Right kidney (tissue), 9 donors: ENCODE measurements around the gene CENPT.

ENCODE experiments used
- DNase-seq: peaks from one replicate; pipeline ENCODE4 v3.0.0-alpha.2; 2016
- long read RNA-seq, 8 donors: transcript quantifications; one replicate each; lab custom pipeline, GENCODE V29; 2026

The CENPT gene, protein sequence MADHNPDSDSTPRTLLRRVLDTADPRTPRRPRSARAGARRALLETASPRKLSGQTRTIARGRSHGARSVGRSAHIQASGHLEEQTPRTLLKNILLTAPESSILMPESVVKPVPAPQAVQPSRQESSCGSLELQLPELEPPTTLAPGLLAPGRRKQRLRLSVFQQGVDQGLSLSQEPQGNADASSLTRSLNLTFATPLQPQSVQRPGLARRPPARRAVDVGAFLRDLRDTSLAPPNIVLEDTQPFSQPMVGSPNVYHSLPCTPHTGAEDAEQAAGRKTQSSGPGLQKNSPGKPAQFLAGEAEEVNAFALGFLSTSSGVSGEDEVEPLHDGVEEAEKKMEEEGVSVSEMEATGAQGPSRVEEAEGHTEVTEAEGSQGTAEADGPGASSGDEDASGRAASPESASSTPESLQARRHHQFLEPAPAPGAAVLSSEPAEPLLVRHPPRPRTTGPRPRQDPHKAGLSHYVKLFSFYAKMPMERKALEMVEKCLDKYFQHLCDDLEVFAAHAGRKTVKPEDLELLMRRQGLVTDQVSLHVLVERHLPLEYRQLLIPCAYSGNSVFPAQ
- long read RNA-seq, donor 1, partial matches to known transcripts, result 5 of 9 reads
- long read RNA-seq, donor 1, other reads (novel, unspliced or antisense), result 0 of 9 reads
- long read RNA-seq, donor 2, partial matches to known transcripts, result 11 of 11 reads
- long read RNA-seq, donor 2, other reads (novel, unspliced or antisense), result 0 of 11 reads
- long read RNA-seq, donor 3, partial matches to known transcripts, result 0 of 4 reads
- long read RNA-seq, donor 3, other reads (novel, unspliced or antisense), result 0 of 4 reads
- long read RNA-seq, donor 4, partial matches to known transcripts, result 7 of 10 reads
- long read RNA-seq, donor 4, other reads (novel, unspliced or antisense), result 0 of 10 reads
- long read RNA-seq, donor 5, partial matches to known transcripts, result 11 of 14 reads
- long read RNA-seq, donor 5, other reads (novel, unspliced or antisense), result 0 of 14 reads
- long read RNA-seq, donor 6, partial matches to known transcripts, result 48 of 49 reads
- long read RNA-seq, donor 6, other reads (novel, unspliced or antisense), result 0 of 49 reads
- long read RNA-seq, donor 7, result 0 reads
- long read RNA-seq, donor 8, partial matches to known transcripts, result 246 of 254 reads
- long read RNA-seq, donor 8, other reads (novel, unspliced or antisense), result 5 of 254 reads

DNA sequence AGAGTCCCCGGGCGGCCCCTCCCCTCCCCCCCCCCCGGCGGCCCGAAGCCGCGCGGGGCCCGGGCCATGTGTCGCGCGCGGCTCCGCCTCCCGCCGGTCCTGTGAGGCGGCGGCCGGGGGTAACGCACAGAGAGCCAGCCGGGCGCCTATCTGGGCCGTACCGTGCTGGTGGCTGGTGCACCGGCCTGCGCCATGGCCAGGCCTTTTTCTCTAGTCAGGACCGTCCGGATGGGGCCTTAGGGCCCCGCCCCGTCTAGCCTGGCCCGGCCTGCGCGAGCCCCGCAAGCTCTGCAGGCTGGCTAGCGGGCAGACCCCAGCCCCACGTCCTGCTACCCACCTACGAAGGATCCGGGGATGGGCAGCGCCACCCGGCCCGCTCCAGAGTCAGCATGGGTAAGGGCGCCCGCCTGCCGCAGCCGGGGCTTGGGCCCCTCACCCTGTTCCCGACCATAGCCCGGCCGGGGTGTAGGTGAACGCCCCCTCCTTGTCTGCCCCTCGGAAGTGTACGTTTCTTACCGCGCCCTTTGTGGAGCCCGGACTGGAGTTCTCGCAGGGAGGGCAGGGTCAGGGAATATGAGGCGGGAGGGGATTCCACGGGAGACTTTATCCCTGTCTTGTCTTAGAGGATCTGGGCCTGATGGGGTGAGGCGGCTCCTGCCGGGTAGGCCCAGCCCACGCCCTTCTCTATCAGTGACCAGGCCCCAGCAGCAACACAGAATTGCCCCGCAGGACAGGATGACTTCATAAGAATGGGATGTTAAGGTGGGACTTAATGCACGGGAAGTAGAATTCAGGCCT is at the start of gene CENPT:
TSS of gene CENPT (minus strand) at position 630 of the 798 bp plus-strand sequence. CDS start 13,834 bp downstream, outside the sequence.
- DNase-seq, result peak; percentile 83

DNA sequence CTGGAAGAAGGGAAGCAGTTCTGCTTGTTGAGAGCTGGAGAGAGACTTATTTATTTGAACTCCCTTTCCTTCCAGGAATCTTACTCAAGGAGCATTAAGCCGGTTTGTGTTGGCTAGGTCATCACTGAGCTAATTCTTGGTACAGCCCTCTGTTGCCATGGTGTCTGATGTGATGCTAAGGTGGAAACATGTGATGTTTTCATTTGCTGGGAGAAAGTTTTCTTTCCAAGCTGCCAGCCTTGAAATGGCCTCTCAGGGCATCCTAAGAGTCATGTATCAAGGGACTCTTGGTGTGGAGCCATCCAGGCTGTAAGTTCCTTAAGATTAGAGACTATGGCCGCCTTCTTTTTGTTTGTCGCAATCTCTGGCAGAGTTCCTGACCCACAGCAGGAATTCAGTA is 49.7 kb upstream of the CENPT start:
- DNase-seq, result no peak

DNA sequence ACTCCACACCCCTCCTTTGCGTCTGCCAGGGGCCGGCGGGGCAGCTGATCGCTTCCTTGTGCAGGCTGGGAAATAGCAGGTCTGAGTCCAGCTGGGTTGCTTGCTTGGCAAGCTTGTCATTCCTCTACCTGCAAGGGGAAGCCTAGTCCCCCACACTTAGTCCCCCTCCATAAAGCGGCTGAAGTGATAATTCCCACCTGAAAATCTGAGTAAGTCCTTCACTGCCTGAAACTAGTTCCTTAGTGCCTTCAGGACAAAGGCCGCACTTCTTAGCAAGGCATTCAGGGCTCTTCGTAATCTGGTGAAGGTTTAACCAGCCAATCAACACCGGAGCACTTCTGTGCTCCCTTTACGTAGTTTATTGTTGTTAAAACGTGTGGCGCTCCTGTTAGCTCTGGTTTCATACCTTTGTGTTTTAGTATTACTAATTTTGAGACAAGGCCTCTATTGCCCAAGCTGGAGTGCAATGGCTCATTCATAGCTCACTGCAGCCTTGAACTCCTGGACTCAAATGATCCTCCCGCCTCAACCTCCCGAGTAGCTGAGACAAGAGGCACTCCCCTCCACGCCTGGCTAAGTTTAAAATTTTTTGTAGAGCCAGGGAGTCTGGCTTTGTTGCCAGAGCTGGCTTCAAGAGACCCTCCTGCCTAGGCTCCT is 46.4 kb upstream of the CENPT start:
- no peak for DNase-seq

DNA sequence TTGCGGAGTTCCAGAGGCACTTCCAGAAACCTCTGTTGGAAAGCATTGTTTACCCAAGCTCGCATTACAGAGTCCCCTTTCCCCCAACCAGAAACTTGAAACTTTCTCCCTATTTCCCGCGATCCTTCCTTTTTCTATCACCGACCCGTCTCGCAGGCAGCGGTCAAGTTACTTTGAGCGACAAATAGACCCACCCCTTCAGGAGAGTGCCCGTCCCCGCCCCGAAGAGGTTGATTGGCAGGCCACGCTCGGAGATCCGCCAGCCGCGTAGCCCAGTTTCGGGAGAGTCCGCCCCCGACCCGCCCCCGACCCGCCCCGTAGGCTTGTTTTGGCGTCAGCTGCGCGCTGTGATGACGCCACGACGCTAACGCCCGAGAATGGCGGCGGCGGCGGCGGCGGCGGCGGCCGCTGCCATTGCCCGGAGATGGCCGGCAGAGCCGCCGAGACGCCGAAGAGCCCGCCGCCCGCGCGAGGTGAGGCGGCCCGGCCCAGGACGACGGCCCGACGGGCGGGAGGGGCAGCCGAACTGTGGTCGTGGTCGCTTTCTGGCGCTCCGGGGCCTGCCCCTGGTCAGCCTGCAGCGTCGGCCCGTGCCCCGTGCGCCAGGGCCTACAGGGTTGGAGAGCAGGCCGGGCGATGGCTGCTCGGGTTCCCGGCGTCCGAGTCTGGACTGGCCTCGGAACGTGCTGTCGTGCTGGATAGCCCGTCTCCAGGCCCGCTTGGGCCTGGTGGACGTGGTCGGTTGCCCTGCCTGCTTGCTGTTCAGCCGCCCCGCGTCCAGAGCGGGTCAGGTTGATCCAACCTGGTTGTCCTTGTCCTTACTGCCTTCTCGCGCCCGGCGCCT is 45.6 kb upstream of the CENPT start, which contains the start of gene PSKH1:
TSS of gene PSKH1 (plus strand) at position 356 of the 844 bp plus-strand sequence. CDS start 15,496 bp downstream, outside the sequence.
- DNase-seq, result peak; percentile 95

DNA sequence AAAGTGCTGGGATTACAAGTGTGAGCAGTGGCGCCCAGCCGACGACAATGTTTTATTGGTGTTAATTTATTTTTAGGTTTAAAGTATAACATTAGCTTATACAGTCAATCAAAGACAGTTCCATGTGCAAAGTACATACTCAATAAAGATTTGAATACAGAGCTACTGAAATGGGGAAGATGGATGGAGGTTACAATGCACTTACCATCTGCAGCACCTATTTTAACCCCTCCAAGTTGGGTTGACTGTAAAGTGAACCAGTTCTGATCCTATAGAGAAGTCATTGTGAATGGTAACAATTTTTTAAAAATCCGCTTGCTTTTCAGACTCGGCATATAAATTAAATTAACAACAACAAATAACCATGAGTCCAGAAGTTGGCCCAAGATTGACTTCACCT is 44.9 kb upstream of the CENPT start:
- no peak for DNase-seq

DNA sequence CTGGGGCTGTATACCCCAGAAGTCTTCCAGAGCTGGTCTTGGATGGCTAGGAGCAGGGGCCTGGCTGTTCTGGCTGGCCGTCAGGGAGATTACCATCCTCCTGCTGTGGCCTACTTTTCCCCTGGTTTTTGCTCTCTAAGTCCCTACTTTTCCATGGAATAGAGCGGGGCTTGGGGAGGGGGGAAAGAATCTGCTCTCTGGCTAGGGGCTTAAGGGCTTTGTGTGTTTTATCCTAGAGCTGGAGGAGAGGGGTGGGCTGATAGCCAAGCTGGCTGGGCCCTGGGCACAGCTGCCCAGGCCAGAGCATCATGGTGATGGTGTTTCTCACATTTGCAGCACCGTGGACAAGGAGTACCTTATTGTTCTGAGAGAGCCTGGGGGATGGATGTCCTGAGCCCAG is 40.8 kb upstream of the CENPT start:
- no peak for DNase-seq

DNA sequence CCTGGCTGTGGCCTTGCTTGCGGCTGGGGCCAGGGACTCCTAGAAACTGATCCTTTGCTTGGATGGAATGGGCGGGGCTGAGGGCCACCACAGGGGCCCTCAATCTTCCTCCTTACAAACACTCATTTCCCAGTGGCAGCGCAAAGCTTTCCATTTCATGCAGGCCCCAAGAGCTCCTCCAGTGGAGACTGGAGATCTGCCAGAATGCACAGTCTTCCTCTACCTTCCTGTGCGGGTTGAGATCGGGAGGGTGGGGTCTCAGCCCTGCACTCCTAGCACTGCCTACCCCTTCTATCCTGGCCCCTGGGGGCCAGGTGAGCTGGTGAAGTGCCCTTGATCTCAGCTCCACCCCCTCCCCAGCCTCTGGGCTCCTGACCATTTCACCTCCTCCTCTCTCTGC is 38.9 kb upstream of the CENPT start:
- DNase-seq, result no peak

DNA sequence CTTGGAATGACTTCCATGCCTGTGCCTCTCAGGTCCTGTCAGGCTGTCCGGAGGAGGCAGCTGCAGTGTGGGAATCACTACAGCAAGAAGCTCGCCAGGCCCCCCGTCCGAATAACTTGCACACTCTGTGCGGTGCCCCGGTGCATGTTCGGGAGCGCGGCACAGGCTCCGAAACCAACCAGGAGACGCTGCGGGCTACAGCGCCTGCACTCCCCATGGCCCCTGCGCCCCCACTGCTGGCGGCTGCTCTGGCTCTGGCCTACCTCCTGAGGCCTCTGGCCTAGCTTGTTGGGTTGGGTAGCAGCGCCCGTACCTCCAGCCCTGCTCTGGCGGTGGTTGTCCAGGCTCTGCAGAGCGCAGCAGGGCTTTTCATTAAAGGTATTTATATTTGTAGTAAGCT is 38.5 kb upstream of the CENPT start:
- no peak for DNase-seq

DNA sequence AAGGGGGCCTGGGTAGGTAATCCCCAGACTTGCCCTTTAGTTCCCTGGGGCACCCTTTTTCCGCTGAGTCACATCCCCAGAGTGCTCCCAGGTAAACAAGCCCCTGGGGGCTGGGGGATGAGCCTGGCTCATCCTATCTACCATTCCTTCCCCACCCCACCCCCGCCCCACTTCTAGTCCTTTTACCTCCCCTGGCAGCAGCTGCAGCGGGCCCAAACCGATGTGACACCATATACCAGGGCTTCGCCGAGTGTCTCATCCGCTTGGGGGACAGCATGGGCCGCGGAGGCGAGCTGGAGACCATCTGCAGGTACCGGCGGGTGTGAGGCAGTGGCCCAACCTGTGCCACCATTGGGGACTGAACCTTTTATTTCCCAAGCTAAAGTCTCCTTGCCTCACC is 38.1 kb upstream of the CENPT start:
- DNase-seq, result no peak

DNA sequence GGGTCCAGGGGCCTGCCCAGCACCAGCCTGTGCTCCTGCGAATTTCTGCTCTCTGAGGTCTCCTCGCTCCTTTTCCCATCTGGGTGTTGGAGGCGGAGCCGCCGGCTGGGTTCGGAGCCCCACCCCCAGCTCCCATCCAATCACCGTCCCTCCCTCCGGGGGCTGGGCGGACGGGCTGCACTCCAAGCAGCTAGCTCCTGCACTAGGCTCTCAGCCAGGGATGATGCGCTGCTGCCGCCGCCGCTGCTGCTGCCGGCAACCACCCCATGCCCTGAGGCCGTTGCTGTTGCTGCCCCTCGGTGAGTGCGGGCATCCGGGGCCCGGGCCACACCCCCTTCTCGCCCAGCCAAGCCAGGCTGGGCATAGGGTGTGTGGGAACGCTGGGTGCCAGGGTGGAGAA is 37.2 kb upstream of the CENPT start, which contains the start of gene NRN1L:
TSS of gene NRN1L (plus strand) at position 202 of the 400 bp plus-strand sequence. CDS start at position 221, 19 bp downstream.
- peak; percentile 55 for DNase-seq

DNA sequence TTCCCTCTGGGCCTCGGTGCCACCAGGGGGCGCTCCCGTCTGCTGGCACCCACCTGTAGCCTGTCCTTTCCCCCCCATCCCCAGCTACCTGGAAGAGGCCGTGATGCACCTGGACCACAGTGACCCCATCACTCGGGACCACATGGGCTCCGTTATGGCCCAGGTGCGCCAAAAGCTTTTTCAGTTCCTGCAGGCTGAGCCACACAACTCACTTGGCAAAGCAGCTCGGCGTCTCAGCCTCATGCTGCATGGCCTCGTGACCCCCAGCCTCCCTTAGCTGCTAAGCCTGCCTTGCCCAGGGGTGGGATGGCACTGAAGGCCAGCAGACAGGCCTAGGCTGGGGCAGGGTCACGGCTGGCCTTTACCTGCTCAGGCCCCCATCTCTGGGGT is 36.4 kb upstream of the CENPT start:
- peak; percentile 38 for DNase-seq

DNA sequence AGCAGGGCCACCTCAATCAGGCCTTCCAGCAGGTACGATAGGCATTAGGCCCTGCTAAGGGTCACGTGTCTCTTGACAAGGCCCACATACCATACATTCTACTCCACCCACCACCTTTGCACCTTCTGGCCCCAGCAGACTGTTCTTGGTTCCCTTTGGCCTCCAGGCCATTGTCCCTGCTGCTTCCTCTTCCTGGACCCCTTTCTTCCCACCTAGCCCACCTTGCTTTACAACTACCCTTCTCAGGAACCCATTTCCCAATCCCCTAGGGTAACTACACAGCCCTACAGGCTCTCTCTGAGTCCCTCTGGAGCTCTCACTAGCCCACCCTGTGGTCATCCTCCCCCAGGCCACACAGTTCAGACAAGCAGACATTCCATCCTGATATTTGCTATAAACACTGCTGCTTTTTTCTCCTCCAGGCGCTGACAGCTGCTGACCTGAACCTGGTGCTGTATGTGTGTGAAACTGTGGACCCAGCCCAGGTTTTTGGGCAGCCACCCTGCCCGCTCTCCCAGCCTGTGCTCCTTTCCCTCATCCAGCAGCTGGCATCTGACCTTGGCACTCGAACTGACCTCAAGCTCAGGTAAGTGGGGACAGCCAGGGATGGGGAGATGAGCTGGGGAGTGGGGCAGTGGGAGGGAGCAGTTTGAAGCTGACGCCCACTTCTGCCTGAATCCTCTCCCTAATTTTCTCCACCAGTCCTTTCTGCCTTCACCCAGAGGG is 35.8 kb upstream of the CENPT start:
- no peak for DNase-seq

DNA sequence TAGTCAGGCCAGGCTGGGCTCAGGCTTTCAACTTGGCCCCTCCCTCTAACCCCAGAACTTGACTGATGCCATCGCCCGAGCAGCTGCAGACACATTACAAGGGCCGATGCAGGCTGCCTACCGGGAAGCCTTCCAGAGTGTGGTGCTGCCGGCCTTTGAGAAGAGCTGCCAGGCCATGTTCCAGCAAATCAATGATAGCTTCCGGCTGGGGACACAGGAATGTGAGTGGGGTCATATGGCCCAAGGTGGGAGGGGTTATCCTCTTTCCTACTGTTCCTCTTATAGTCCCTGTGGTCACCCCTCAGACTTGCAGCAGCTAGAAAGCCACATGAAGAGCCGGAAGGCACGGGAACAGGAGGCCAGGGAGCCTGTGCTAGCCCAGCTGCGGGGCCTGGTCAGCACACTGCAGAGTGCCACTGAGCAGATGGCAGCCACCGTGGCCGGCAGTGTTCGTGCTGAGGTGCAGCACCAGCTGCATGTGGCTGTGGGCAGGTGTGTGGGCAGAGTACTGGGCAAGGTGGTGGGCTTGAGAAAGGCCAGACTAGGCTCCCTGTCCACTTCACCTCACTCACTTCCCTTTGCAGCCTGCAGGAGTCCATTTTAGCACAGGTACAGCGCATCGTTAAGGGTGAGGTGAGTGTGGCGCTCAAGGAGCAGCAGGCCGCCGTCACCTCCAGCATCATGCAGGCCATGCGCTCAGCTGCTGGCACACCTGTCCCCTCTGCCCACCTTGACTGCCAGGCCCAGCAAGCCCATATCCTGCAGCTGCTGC is 35.1 kb upstream of the CENPT start:
- no peak for DNase-seq

DNA sequence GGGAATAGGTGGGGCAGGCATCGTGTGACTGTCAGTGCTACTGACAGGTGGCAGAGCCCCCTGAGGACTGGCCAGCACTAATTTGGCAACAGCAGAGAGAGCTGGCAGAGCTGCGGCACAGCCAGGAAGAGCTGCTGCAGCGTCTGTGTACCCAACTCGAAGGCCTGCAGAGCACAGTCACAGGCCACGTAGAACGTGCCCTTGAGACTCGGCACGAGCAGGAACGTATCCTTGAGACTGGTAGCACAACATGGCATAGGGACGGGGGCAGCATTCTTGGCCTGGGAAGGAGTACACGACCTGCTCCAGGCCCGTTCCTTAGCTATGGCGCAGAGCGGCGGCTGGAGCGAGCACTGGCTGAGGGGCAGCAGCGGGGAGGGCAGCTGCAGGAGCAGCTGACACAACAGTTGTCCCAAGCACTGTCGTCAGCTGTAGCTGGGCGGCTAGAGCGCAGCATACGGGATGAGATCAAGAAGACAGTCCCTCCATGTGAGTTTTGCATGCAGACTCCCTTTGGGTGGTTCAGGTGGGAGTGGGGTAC is 34.2 kb upstream of the CENPT start:
- DNase-seq, result no peak

DNA sequence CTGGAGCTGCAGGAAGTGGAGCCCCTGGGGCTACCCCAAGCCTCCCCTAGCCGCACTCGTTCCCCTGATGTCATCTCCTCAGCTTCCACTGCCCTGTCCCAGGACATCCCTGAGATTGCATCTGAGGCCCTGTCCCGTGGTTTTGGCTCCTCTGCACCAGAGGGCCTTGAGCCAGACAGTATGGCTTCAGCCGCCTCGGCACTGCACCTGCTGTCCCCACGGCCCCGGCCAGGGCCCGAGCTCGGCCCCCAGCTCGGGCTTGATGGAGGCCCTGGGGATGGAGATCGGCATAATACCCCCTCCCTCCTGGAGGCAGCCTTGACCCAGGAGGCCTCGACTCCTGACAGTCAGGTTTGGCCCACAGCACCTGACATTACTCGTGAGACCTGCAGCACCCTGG is 33.1 kb upstream of the CENPT start:
- no peak for DNase-seq

DNA sequence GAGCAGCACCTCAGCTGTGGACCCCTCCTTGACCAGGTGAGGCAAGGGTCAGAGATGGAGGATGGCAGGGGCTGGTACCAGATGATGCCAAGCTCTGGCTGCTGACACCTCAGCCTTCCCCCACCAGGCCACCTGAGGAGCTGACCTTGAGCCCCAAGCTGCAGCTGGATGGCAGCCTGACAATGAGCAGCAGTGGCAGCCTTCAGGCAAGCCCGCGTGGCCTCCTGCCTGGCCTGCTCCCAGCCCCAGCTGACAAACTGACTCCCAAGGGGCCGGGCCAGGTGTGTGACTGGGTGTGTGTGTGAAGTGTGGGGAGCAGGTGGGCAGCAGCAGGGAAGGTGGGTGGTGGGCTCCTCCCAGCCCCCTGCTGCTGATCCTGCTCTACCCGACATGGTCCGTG is 32.4 kb upstream of the CENPT start:
- no peak for DNase-seq

DNA sequence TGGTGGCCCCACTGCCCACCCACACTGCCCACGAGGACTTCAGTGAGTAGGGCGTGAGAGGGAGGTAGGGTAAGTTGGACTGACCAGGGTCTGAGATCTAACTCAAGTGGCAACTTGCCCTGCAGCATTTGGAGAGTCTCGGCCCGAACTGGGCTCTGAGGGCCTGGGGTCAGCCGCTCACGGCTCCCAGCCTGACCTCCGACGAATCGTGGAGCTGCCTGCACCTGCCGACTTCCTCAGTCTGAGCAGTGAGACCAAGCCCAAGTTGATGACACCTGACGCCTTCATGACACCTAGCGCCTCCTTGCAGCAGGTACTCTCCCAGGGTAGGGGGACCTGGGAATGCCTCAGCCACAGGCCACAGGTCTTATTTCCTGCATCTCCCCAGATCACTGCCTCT is 32.0 kb upstream of the CENPT start:
- DNase-seq, result no peak

DNA sequence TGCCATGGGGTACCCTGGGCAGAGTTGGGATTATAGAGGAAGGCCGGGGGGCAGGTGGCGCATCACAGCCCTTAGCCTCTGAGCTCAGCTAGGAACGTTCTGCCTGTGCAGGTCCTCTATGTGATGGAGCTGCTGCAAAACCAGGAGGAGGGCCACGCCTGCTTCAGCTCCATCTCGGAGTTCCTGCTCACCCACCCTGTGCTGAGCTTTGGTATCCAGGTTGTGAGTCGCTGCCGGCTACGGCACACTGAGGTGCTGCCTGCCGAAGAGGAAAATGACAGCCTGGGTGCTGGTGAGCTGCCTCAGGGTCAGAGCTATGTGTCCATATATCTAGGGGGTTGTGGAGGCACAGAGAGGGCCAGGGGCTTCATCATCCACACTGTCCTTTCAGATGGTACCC is 31.4 kb upstream of the CENPT start:
- DNase-seq, result no peak
